ENCODE results near the gene TMEM203.

Gene TMEM203

DNA sequence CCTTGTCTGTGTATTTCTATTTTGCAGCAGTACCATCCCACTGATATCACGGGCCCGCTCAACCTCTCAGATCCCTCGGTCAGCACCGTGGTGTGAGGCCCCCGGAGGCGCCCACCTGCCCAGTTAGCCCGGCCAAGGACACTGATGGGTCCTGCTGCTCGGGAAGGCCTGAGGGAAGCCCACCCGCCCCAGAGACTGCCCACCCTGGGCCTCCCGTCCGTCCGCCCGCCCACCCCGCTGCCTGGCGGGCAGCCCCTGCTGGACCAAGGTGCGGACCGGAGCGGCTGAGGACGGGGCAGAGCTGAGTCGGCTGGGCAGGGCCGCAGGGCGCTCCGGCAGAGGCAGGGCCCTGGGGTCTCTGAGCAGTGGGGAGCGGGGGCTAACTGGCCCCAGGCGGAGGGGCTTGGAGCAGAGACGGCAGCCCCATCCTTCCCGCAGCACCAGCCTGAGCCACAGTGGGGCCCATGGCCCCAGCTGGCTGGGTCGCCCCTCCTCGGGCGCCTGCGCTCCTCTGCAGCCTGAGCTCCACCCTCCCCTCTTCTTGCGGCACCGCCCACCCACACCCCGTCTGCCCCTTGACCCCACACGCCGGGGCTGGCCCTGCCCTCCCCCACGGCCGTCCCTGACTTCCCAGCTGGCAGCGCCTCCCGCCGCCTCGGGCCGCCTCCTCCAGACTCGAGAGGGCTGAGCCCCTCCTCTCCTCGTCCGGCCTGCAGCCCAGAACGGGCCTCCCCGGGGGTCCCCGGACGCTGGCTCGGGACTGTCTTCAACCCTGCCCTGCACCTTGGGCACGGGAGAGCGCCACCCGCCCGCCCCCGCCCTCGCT lies 37.5 kb downstream of the TMEM203 start:
- DNase-seq: peak in 2 of 56 donors; percentile 58 to 66

- peak in 1 of 56 donors; percentile 36 for DNase-seq
Measured at GRCh38 chr9:137167277-137167746, 38.1 kb downstream of the TMEM203 start.

DNA sequence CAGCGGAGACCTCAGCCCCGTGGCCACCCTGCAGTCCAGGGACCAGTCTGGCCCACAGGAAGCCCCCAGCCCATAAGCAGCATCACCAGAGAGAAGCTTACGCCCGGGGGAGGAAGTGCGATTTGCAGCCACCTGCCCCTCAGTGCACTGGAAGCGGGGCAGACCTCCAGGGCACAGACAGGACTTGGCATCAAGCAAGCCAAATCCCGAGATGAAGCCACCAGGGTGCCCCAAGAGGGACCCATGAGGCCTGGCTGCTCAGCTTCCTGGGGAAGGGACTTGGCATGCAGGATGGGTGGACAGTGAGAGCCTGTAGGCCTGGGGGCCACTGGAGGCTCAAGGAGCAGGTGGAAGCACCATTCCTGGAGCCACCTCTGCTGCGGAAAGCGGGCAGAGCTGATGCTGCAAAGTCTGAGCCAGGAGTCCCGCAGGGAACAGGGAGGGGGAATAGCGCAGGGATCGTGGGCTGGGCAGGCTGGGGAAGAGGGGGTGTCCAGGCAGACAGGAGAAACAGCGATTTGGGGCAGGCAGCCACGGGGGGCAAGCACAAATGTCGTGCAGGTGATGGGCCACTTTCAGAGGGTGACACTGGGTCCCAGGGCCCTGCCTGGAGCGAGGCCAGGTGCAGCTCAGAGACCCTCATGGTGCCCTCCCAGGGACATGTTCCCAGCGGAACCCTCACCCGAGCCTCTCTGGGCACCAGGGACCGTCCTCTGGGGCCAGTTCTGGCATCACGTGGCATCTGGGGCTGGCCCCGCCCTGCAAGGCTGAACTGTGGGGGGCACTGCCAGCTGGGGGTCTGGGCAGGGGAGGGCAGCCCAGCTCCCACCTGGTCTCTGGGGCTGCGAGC lies 38.8 kb downstream of the TMEM203 start:
- peak in 2 of 56 donors; percentile 17 to 29 for DNase-seq

DNA sequence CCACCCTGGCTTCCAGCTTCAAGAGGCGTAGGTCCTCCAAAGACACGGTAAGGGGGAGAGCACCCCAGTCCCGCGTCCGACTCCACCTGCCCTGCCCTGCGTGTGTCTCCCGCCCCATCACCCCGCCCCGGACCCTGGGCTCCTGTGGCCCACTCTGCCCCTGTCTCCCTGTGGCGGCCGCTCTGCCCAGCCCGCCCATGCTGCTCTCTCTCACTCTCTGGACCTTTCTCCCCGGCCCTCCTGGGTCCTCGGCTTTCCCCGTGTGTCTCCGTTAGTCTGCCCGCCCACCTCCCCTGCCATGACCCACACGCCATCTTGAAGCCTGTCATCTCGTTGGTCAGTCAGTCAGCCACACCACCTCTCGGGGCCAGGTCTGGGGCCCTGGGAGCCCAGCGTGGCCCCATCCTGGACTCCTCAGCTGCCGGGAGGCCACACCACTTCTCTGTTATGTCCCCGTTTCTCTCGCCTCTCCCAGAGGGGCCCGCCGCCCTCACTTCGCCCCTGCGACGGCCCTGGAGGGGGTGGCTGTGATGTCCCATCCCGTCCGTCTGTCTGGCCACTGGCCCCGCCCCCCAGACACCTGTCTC lies 40.1 kb downstream of the TMEM203 start:
- DNase-seq: no peak

DNA sequence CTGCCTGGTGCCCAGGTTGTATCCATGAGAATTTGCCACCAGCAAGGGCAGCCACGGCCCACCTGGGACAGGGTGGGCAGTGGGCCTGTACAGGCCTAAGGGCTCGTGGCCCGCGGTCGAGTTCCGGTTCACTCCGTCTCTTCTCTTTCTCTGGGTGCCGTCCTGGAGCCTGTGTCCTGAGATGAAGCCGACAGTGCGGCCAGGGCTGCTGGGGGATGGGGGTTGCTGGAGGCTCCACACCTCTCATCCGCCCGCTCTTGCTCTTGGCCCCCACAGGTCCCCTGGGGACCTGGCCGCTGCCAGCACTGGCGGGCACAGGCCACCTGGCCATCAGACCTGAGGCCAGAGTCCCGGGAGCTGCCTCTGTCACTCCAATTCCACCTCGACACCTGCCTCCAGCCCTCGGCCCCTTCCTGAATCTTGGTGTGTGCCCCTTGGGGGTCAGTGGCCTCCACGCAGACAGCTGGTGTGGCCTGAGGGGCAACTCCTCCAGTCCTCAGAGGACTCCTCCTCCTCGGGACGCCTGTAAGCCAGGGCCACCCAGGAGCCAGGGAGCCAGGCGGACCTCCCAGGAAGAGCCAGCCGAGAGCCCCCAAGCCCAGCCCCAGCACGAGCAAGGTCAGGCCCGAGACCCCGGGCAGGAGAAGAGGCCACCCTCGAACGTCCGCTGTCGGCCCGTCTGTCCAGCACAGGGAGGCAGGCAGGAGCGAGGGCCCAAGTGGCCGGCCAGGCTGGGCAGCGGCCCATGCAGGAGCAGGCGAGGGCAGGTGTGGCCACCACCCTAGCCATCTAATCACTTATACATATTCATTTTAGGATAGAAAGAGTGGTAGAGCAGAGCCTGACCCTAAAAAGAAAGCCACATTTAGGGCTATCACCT lies 40.8 kb downstream of the TMEM203 start:
- DNase-seq: no peak

GRCh38 chr9:137163805-137164204 lies 41.6 kb downstream of the TMEM203 start:
- no peak for DNase-seq

- no peak for DNase-seq
Measured at GRCh38 chr9:137163365-137163715, 42.1 kb downstream of the TMEM203 start.

DNA sequence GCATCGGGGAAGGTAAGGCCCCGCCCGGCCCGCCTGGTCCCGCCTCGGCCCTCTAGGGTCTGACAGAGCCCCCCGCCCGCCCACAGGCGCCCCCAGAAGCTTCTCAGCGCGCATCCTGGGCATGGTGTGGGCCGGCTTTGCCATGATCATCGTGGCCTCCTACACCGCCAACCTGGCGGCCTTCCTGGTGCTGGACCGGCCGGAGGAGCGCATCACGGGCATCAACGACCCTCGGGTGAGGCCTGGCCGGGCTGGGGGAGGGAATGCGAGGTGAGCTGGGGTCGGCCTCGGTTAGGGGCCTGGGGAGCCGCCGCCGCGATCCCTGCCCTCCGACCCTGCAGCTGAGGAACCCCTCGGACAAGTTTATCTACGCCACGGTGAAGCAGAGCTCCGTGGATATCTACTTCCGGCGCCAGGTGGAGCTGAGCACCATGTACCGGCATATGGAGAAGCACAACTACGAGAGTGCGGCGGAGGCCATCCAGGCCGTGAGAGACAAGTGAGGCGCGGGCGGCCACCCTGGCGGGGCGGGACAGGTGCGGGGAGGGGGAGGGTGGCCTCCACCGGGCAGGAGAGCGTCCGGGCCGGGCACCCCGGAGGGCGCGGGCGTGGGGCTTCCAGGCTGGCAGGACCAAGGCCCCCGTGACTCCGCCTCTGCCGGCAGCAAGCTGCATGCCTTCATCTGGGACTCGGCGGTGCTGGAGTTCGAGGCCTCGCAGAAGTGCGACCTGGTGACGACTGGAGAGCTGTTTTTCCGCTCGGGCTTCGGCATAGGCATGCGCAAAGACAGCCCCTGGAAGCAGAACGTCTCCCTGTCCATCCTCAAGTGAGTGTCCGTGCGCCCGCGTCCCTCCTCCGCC lies 42.7 kb downstream of the TMEM203 start:
- no peak for DNase-seq

- peak in 2 of 56 donors; percentile 23 to 28 for DNase-seq
Measured at GRCh38 chr9:137161558-137162486, 43.6 kb downstream of the TMEM203 start.

DNA sequence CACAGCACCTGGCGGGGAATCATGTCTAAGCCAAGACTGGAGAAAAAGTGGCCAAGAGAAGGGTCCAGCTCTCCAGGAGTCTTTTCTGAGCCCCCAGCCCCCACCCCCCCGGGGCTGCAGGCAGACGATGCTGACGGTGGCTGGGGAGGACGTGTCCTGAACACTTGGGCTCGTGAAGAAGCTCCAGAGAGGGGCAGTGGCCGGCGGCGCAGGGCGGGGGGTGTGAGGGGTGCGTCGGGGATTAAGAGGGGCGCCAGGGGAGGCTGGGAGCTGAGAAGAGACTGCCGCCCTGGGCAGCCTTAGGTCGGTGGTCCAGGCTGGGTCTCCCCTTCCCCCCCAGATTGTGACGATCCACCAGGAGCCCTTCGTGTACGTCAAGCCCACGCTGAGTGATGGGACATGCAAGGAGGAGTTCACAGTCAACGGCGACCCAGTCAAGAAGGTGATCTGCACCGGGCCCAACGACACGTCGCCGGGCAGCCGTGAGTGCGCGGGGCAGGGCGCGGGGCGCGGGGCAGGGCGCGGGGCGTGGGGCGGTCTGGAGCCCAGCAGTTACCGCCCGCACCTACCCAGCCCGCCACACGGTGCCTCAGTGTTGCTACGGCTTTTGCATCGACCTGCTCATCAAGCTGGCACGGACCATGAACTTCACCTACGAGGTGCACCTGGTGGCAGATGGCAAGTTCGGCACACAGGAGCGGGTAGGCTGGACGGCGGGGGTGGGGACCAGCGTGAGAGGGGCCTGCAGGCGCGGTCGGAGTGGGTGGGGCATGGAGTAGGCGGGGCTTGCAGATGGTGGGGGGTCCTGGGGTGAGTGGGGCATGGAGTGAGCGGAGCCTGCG lies 44.5 kb downstream of the TMEM203 start:
- DNase-seq: no peak

GRCh38 chr9:137160054-137160425 lies 45.4 kb downstream of the TMEM203 start:
- no peak for DNase-seq

DNA sequence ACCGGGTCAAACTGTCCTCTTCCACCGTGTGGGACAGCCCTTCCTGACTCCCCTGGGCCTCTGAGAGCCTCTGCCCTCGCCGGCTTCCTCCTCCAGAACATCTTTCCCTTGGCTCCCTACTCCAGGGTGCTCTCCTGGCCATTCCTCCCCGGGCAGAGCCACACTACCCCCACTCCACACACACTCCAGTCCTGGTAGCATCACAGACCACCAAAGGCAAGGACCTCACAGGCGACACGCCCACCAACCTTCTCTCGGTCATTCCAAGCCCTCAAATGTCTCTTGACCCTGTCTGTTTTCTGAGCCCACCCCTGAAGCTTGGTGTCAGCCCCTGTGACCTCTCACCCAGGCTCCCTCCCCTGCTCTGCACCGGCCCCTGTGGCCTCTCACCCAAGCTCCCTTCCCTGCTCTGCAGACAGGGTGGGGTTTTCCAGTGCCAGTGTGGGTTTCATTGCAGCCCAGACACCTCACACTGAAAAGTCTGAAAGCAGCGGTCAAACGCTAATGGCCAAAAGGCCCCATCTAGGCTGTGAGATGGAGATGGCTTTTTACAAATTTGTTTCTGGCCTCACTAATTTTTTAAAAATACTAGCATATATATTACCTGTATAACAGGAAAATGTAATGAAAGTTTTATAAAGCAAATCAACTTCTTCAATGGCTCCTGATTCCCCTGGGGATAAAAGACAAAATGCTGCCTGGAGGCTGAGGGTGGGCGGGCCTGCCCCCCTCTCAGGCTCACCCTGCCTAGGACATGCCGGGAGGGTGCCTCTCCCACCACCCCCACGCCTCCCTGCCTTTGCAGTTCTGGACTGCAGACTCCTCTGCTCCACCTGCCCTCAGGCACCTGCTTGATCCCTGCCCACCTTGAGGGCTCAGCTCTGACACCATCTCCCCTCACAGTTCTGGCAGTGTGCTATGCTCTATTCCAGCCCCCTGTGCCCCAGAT lies 46.1 kb downstream of the TMEM203 start:
- DNase-seq: no peak

DNA sequence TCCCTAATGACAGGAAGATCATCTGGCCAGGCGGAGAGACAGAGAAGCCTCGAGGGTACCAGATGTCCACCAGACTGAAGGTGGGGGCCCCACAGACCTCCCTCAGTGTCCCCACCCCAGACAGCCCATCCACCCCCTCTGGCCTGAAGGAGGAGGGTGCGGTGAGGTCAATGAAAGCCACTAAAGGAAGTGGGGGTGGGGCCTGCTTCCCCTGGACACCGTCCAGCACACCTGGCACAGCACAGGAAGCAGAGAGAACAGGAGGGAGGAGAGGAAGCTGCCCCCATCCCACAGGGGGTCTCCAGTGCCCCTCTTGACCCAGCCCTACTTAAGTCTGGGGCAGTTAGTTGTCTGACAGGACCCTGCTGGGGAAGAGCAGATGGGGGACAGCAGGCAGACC lies 46.8 kb downstream of the TMEM203 start:
- no peak for DNase-seq

- no peak for DNase-seq
Measured at GRCh38 chr9:137157618-137158415, 47.6 kb downstream of the TMEM203 start.

DNA sequence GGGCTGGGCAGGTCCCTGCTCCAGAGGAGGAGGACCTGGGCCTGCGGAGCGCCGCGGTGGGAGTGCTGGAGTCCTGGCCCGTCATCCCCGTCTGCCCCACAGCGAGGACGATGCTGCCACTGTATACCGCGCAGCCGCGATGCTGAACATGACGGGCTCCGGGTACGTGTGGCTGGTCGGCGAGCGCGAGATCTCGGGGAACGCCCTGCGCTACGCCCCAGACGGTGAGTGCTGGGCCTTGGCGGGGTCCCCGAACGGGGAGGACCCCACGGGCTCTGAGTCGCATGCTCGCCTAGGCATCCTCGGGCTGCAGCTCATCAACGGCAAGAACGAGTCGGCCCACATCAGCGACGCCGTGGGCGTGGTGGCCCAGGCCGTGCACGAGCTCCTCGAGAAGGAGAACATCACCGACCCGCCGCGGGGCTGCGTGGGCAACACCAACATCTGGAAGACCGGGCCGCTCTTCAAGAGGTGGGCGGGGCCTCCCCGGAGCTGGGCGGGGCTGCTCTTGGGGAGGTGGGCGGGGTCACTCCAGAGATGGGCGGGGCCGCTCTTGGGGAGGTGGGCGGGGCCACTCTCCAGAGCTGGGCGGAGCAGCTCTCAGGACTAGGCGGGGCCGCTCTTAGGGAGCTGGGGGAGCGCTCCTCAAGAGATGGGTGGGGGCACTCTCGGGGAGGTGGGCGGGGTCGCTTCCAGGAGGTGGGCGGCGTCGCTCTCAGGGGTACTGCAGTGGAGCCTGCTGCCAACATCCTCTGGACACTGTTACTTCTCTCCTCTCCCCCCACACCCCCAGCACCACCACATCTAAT lies 48.7 kb downstream of the TMEM203 start:
- peak in 32 of 56 donors; percentile 18 to 78 (median 42) for DNase-seq

All from nucleus accumbens (tissue), 56 donors.